Erythroblast (primary cell): ENCODE results near the gene AKAP13.

Experiments
- DNase-seq, 2 experiments: peaks; one replicate each; lab custom pipeline; 2025; lab: John Stamatoyannopoulos, UW
- GATA1 ChIP-seq: IDR thresholded peaks from 2 replicates; pipeline ENCODE4 v1.6.1; 2011; ENCODE audit warnings: low read depth, mild to moderate bottlenecking, control low read depth, low read length, moderate library complexity
- POLR2A ChIP-seq: IDR thresholded peaks from 2 replicates; pipeline ENCODE4 v1.6.1; 2011; ENCODE audit warnings: mild to moderate bottlenecking, low read length

The AKAP13 gene

GRCh38 chr15:85773249-85773648 lies 392.8 kb downstream of the AKAP13 start:
- TF ChIP-seq POLR2A (no peak), GATA1 (no peak)
- DNase-seq: no peak

- no peak for TF ChIP-seq POLR2A
- no peak for TF ChIP-seq GATA1
- no peak for DNase-seq
These were observed 393.6 kb downstream of the AKAP13 start for GRCh38 chr15:85773970-85774369.

- DNase-seq: no peak
- TF ChIP-seq GATA1 (no peak), POLR2A (no peak)
These were observed 397.1 kb downstream of the AKAP13 start for GRCh38 chr15:85777250-85778106.

GRCh38 chr15:85778107-85778776 lies 397.8 kb downstream of the AKAP13 start:
- DNase-seq: no peak
- TF ChIP-seq POLR2A (no peak), GATA1 (no peak)

- TF ChIP-seq POLR2A (no peak), GATA1 (no peak)
- no peak for DNase-seq
These were observed 398.8 kb downstream of the AKAP13 start for GRCh38 chr15:85779249-85779648.

GRCh38 chr15:85780225-85780985 lies 400.0 kb downstream of the AKAP13 start:
- TF ChIP-seq POLR2A (no peak), GATA1 (no peak)
- no peak for DNase-seq

GRCh38 chr15:85781099-85781498 lies 400.7 kb downstream of the AKAP13 start:
- no peak for TF ChIP-seq GATA1
- no peak for DNase-seq

- TF ChIP-seq GATA1 (no peak), POLR2A (no peak)
- no peak for DNase-seq
These were observed 401.7 kb downstream of the AKAP13 start for GRCh38 chr15:85782064-85782463.

- no peak for DNase-seq
- TF ChIP-seq GATA1: no peak
- no peak for TF ChIP-seq POLR2A
These were observed 405.7 kb downstream of the AKAP13 start for GRCh38 chr15:85785887-85786780.

- DNase-seq: no peak
- TF ChIP-seq POLR2A (no peak), GATA1 (no peak)
These were observed 406.3 kb downstream of the AKAP13 start for GRCh38 chr15:85786781-85787114.

GRCh38 chr15:85788771-85789495 lies 408.5 kb downstream of the AKAP13 start:
- TF ChIP-seq GATA1: no peak
- no peak for TF ChIP-seq POLR2A
- DNase-seq: no peak

GRCh38 chr15:85789496-85789875 lies 409.1 kb downstream of the AKAP13 start:
- no peak for DNase-seq
- TF ChIP-seq GATA1 (no peak), POLR2A (no peak)
